ENCODE measurements around the gene RAB40C.

DNA sequence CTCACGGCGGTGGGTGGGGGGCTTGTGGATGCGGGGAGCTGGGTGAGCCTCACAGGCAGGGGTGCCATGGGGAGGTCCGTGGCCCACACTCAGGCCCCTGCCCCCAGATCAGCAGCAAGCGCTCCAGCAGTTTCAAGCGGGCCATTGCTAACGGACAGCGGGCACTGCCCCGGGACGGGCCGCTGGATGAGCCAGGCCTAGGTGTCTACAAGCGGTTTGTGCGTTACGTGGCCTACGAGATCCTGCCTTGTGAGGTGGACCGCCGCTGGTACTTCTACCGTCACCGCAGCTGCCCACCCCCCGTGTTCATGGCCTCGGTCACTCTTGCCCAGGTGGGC is 86.7 kb downstream of the RAB40C start:
- TF ChIP-seq CTCF (IDR thresholded peaks at IDR 0.05) (no peak), POLR2A (IDR thresholded peaks at IDR 0.05) (no peak)

All from lower leg skin (tissue), 3 donors.